ENCODE measurements around the gene ADPRH.

Gene ADPRH

DNA sequence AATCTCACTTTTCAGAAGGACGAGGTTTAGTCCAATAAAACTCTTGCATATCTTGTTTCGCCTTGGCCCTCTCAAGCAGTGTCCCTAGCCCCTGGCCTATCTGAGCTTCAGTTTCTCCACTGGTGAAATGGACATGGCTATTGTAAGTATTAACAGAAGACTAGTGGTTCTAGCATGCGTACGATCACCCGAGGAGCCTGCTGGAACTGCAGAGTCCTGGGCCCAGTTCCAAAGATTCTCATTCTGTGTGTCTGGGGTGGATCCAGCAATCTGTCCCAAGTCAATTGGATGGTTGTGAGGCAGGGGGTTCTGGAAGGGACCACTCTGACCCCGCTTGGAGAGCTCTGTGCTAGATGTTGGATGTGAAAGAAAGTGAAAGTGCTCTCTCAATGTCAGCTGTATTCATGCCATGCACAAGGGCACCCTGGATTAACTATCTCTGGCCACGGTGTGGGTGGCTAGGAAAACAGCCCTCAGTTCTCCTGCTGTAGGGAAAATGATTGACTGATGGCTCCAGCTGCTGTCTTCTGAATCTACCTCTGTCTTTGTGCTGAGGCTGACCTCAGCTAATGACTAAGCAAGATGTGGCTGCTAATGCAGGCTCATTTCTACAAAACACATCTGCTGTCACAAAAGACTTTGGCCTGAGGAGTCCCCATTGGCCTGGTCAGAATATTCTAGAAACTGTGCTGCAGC is 16.5 kb downstream of the ADPRH start:
- ChIA-PET CTCF (interaction anchor here (0.7 to 2.6 kb wide), 10 partner anchors 8 to 96 kb away, joined by 3 to 17 read pairs (median 6); partner anchors contain the start of genes ADPRH and CD80), POLR2A (interaction anchor here (0.8 to 1.6 kb wide), 3 partner anchors 16 to 38 kb away, joined by 3 to 5 read pairs (median 4); partner anchors contain the start of gene ADPRH)
- DNase-seq (ENCODE audit: extremely low spot score) = no peak
- TF ChIP-seq CTCF (IDR thresholded peaks at IDR 0.05; ENCODE audit: control extremely low read depth, extremely low read depth, low read depth, missing control alignments) = no peak

DNA sequence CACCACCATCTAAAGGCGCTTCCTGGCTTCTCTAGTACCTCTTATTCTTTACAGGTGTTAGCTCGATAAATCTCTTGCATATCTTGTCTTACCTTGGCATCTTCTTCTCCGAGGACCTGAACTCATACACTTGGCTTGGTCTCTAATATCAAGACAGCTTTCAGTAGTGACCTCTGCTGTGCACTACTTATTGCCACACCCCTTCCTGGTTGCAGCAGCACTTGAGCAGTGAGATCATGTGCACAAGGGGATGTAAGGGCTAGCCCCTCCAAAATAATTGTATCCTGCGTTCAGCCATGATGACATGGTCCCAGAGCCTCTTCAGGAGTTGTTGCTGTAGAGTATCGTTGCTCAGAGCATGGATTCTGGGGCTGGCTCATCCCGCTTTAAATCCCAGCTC is 17.1 kb downstream of the ADPRH start:
- ChIA-PET CTCF (interaction anchor here (0.7 to 2.6 kb wide), 10 partner anchors 9 to 96 kb away, joined by 3 to 17 read pairs (median 6); partner anchors contain the start of genes ADPRH and CD80), POLR2A (interaction anchor here (1.1 to 1.6 kb wide), 2 partner anchors 17 to 31 kb away, joined by 4 to 5 read pairs; partner anchors contain the start of gene ADPRH)
- TF ChIP-seq CTCF (IDR thresholded peaks at IDR 0.05; ENCODE audit: control extremely low read depth, extremely low read depth, low read depth, missing control alignments) = no peak
- no peak for DNase-seq (ENCODE audit: extremely low spot score)

DNA sequence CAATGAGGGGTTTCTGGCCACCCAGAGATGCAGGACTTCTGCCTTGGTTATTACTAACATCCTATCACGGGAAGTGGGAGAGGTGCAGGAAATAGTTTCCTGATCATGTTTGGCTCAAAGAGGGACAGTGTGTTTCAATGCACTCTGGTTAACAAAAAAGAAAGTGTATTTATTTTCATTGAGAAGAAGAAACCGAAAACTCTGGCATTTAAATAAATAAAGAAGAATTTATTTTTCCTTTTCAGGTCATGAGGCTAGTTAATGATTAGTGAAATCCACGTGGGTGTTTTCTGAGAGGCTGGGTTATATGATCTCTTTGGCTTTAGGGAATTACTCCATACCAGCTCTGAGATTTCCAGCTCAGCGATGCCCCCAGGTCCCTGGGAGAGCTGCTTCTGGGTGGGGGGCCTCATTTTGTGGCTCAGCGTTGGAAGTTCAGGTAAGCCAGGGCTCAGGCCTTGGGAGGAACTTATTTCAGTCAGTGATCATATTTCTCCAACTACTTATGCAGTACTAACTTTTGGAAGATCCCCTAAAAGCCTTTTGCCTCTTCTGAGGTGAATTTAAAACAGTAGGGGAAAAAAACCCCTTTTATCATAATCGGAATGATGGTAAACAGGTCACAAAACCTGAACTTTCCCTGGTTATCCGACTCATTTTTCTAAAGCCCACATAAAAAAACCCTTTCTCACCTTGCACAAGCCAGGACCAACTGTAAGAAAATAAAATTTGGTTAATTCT is 18.4 kb downstream of the ADPRH start, which contains the start of gene PLA1A:
Gene PLA1A, plus strand, starts transcription at position 338 of the 741 bp plus-strand sequence. Its CDS starts 29 bp downstream, at position 367.
- POLR2A ChIA-PET = no interaction called here
- no peak for TF ChIP-seq CTCF (IDR thresholded peaks at IDR 0.05; ENCODE audit: control extremely low read depth, extremely low read depth, low read depth, missing control alignments)
- no peak for DNase-seq (ENCODE audit: extremely low spot score)
- CTCF ChIA-PET = interaction anchor here (1.0 to 6.3 kb wide), 3 partner anchors 7 to 79 kb away, joined by 3 to 63 read pairs (median 8); partner anchors contain the start of gene COX17

DNA sequence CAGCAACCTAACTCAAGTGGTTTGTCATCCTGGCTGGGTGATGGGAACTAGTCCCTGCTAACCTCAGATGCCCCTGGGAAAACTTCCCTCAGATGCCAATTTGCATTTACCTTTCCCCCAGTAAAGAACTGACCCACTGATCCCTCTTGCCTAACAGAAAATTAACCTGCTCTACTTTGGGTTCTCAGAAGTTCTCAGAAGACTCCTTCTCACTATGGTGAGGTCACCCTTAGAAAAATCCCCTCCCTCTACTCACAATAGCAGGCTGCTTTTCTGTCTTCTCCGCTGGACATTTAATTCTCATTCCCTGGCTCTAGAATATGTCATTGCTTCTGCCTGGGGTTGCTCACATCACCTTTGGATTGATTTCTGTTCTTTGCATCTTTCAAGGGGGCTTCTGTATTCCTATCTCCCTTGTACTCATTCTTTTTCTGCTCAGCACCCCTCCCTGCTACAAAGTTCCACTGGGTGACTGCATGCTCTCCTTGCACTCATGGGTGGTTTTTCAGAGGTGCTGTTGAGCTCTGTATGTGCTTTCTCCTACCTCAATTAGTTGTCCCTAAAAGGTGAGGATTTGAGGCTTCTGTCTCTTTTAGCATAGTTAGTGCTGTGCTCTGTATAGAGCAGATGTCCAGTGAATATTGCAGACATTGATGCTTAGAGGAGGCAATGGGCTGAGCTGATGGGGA is 19.3 kb downstream of the ADPRH start:
- peak; percentile 54 for DNase-seq (ENCODE audit: extremely low spot score)
- CTCF ChIA-PET = interaction anchor here (1.0 to 6.3 kb wide), 10 partner anchors 8 to 98 kb away, joined by 3 to 63 read pairs (median 30); partner anchors contain the start of genes ADPRH and CD80
- POLR2A ChIA-PET = interaction anchor here (1.0 kb wide), 1 partner anchor 17 kb away, joined by 4 read pairs; no protein-coding TSS in a partner anchor
- TF ChIP-seq CTCF (IDR thresholded peaks at IDR 0.05; ENCODE audit: control extremely low read depth, extremely low read depth, low read depth, missing control alignments) = no peak

- ChIA-PET POLR2A (interaction anchor here (1.0 to 1.6 kb wide), 7 partner anchors 18 to 359 kb away, joined by 3 to 7 read pairs (median 4); partner anchors contain the start of gene B4GALT4), CTCF (interaction anchor here (0.9 to 6.3 kb wide), 26 partner anchors 8 to 359 kb away, joined by 3 to 63 read pairs (median 8); partner anchors contain the start of genes ADPRH, B4GALT4 and CD80)
- no peak for DNase-seq (ENCODE audit: extremely low spot score)
- no peak for TF ChIP-seq CTCF (IDR thresholded peaks at IDR 0.05; ENCODE audit: control extremely low read depth, extremely low read depth, low read depth, missing control alignments)
Measured at GRCh38 chr3:119599558-119600174, 20.4 kb downstream of the ADPRH start.

Measured in GM10248 (cell line).